HCEC 1CT (cell line): ENCODE results near the gene TBX18.

Experiments
- DNase-seq: peaks from one replicate; pipeline ENCODE4 v3.0.0-alpha.2; 2017

TBX18 gene

DNA sequence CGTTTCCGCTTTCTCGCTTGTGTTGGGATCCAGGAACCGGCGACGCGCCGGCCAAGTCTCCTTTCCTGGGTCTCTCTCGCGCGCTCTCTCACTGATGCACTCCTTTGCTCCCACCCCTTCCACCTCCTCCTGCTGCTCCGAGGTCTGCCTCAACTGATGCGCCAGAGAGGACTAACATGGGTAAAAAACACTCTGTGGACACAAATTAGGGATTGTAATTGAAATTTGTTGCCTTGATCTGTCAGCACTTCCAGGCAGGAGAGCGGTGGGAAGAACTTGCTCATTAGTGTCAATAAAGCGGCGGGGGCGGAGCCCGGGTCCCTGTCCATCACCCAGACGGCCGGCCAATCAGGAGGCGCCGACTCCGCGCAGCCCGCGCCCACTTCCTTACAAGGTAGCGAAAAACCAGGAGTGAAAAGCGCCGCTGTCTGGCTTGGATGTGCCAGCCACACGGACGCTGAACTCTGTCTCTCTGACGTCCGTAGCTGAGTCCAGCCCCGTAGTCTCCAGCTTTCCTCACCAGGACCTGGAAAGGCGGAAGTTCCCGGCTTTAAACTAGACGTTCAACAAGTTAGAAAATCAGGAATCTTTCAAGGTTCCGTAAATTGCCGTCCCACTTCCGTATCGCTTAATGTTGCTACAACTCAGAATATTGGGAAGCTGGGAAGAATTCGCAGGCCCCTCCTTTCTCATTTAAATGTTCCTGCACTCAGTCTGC, at the start of gene TBX18:
TSS of gene TBX18 (minus strand) at position 267 of the 718 bp plus-strand sequence. CDS start 417 bp downstream, outside the sequence.
- DNase-seq: peak; percentile 95

DNA sequence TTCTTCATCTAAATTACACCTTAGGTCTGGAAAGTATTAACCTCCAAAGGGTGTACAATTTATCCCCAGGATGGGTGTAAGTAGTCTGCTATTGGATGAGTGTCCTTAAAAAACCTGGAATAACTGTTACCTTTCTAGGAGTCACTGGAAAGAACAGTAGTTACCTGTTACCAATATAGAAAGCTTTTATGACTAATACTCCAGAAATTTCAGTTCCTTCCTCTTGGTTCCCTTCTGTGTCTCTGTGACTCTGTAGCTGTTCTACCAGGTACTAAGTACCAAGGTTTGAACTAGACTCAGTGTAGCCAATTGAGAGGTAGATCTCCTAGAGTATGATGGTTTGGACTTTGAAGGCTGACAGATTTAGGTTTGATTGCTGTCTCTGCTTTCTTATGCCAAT, 47.0 kb upstream of the TBX18 start:
- no peak for DNase-seq

DNA sequence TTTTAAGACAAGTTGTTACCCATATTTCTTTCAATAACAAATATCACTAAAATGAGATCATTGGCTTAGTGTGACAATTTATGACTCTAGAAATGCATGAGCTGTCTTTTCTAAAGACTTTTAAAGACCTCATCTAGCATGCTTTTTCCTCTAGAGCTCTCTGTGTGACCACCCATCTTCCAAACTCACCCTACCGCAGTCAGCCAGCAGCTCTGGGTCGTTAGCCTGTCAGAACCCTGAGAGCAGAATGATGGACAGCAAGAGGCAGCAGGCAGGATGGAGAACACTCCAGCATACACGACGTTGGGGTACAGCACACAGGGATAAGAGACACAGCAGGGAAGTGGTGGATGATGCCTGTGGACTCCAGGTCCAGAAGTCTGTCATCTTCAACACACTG, 45.1 kb upstream of the TBX18 start:
- DNase-seq: no peak

DNA sequence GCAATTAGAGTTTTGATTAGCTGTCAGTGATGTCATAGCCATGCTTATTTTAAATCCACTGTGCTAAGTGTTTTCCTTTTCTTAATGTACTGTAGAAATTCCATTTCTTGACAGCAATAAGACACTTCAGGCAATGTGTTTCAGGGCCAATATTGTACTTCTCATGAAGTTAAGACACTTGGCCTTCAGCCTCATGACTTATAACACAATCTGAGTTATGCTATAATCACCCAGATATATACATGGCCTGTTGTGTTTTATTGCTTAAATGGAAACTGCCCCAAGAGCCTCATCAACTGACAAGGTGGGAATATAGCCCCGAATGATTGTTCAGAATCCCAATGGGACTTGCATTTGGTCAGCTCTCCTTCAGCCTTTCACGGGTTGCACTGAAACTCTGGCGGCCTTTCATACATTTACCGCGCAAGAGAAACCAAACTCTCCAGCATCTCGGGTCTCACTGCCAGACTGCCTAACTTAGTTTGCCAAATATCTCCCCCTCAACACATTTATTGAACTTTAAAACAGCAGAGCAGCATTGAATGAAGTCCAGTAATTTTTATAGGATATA, 44.2 kb upstream of the TBX18 start:
- no peak for DNase-seq

DNA sequence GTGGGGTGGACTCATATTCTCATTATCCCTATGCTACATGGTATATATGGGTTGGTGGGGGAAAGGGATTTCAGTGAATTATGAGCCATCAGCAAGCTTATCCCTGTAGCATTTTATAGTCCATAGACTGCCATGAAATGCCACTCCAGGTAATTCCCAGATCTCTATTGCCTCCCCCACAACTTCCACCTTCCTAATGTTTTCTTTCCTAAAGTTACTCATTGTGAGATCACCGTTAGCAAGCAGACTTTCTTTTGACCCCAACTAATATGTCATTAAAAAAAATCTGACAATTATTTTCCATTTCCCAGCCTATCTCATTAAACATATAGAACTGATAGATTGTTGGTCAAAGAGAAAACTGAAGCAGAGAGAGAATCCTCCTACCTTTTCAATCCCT, 40.7 kb upstream of the TBX18 start:
- DNase-seq: peak; percentile 35

DNA sequence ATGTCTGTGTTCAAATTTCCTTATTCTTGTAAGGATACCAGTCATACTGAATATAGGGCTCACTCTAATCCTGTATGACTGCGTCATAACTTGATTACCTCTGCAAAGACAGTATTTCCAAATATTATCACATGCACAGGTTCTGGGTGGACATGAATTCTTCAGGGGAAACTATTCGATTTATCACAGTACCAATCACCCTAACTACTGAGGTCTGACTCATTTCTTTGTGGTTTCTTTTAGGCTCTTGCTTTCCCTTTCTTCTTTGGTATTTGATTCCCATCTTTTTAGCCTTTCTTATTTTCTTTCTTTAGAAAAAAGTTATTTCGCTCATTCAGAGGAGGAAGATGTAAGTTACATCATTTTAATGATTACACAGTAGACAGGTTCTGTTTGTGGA, 40.3 kb upstream of the TBX18 start:
- DNase-seq: peak; percentile 79

DNA sequence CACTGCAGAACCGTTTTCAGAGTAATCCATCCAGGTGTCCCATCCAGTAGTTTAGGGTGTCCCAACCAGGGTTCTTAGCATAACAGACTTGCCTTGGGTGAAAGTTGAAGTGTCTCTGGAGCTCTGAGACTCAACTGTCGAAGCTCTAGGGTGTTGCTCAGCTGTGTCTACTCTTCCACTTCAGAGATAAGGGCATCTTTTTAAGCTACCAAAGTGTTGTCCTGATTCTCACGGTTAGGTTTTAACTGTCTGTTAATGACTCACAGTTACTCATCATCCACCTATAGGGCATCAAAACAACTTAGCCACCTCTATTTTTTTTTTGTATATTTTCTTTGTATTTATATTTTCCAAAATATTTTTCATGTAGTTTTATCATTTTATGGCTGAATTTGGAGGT, 36.9 kb upstream of the TBX18 start:
- no peak for DNase-seq

DNA sequence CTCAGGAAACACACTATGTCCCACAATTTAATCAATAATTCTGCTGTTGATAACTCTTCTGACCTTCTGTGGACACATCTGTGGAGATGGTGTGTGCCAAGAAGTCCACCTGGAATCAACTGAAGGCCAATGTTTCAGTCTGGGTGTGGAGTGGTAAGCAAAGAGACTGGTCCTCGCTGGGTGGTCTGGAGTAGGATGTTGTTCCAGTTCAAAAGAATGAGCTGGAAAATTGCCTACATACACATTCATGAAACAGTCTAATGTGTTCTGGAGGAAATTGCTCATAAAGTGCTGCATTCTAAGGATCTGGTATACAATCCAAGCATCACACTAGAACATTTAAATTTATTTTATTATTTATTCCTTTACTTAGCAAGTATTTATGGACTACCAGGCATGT, 33.9 kb upstream of the TBX18 start:
- DNase-seq: peak; percentile 55

DNA sequence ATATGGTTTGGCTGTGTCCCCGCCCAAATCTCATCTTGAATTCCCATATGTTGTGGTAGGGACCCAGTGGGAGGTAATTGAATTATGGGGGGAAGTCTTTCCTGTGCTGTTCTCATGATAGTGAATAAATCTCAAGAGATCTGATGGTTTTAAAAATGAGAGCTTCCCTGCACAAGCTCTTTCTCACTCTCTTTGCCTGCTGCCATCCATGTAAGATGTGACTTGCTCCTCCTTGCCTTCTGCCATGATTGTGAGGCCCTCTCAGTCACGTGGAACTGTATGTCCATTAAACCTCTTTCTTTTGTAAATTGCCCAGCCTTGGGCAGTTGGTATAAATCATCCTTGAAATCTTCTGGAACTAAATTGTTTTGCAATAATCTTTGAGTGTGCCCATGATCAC, 31.9 kb upstream of the TBX18 start:
- DNase-seq: no peak

DNA sequence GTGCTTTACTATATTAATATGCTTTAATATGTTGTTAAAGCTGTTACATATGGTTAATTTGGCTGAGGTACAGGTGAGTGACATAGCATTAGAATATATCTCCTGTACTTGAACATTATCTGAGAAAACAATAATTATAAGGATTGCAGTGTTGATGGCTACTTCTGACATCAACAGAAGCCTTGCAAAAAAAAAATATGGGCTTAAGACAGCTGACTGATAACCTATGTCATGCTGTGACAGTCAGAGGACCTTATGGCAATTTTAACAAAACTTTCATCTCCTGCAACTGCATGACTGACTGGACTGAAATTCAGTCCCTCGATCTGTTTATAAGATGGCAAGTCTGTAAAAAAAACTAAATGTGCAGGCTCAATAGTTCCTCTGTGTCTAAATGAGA, 27.5 kb upstream of the TBX18 start:
- DNase-seq: no peak

DNA sequence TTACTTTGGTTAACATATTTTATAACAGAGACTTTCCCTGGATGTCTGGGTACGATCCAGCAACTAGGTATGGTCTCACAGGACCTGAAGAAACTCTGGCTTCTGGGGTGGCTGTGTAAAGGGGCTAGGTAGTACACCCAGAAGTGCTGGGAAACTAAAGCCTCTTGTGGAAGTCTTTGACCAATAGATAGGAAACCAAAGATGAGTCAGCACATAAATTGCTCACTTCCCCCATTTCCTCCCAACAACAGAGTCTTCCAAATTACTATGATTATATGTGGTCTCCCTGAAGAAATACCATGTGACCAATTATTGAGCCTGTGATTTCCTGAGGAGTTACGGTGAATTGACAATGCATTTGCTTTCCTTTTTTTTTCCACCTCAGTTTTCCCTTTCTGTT, 26.8 kb upstream of the TBX18 start:
- peak; percentile 79 for DNase-seq

DNA sequence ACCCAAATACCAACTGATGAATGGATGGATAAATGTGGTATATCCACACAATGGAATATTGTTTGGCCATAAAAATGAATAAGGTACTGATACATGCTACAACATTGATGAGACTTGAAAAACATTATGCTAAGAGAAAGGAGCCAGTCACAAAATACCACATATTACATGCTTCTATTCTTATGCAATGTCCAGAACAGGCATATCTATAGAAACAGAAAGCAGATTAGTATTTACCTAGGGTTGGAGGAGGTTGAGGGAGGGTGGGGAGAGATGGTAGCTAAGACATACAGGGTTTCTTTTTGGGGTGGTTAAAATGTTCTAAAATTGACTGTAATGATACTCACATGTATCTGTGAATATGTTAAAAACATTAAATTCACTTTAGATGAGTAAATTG, 24.8 kb upstream of the TBX18 start:
- no peak for DNase-seq

DNA sequence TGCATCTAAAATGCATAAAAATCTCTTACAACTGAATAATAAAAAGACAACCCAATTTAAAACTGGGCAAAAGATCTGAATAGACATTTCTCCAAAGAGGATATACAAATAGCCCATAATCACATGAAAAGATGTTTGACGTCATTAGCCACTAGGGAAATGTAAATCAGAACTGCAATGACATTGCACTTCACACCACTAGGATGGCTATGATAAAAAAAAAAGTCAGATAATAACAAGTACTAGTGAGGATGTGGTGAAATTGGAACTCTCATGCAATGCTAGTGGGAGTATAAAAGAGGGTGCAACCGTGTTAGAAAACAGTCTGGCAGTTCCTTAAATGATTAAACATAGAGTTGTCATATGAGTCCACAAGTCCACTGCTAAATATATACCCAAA, 24.3 kb upstream of the TBX18 start:
- DNase-seq: no peak

DNA sequence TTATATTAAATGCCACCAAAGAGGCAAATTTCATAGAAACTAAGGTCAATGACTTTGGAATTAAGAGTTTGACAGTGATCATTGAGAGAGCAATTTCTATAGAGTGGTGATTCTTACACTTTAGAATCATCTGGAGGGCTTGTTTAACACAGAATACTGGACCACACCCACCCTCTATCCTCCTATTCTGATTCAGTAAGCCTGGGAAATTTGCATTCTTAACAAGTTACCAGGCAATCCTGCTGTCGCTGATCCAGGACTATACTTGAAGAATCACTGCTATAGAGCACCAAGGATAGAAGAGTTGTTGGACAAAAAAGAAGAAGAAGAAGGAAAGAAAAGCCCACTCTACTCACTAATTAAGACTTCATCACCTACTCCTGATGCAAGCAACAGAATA, 21.3 kb upstream of the TBX18 start:
- peak; percentile 63 for DNase-seq

DNA sequence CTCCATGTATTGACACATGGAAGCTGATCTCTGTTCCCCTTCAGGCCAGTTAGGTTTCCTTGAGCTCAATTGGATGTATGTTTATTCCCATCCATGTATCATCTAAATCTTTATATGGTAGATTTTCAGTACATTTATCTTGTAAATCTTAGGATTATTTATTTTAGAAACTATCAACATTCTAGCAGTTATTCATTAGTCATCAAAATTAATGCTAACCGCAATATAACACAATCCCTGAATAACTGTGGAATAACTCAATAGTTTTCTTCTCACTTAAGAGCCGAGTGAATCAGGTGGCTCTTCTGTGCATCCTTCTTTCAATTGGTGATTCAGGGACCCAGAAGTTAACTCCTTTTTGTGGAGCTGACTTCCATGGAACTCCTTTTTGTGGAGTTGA, 15.5 kb upstream of the TBX18 start:
- peak; percentile 42 for DNase-seq

DNA sequence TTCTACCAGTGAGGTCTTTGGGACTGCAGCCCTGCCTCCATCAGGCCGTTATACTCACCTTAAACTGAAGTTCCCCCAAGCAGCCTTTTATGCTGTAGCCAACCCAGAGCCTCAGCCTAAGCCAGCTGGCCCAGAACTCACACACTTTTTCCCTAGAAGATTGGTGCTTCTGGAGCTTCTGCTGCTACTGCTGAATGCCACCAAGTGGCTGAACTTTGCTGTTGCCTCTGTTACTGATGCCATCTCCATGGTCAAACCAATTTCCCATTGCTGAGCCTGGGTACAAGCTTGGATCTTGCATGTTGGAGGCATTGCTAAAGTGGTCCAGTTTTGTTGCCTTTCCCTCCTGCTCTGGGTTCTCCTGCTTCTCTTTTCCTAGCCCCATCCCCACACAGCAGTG, 15.0 kb upstream of the TBX18 start:
- DNase-seq: no peak

DNA sequence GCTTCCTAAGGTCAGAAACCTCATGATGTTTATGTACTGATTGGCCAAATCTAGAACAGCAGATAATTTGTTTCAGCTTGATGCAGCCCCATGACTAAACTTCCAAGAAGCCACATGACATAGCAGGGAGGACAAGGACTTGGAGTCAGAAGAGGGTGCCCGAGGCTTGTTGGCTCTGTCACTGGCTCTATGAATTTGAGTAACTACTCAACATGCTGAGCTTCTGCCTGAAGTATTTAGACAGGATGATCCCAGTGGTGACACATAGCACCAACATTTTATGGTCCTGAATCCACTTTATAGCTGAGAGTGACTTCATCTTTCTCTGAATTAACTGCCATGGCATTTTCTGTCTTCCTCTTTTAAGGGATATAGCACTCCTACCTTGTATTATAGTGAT, 13.5 kb upstream of the TBX18 start:
- peak; percentile 68 for DNase-seq

DNA sequence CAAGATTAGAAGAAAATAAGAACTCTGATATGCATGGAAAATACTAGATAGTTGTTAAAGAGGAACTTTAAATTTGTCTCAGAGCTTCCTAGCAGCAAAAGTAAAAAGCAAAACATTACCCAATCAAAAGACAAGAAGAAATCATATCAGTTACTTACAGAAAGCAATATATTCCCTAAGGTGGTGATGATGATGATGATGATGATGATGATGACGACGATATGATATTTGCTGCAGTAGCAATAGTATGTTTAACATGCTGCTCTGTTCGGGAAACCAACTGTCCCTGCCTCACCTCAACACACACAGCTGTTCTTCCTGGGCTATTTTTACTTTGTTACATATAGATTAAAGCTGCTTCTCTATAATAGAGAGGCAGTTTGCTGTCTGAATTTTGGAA, 12.0 kb upstream of the TBX18 start:
- no peak for DNase-seq

DNA sequence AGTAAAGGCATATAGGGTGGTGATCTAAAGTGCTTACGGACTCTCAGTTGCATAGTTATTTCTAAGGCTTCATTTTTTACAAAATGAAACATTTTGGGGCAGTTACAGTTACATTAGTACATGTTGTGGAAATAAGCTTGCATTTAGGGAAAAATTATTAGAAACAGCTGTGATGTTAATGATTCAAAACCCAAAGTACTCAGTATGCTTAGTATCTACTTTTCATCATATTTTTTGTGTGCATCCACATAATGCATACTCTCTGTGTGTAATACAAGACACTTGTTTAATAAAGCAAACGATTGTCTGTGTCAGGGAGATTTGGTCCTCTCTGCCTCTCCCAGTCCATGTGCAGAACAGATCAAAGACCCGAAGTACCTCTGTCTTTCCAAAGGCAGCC, 11.4 kb upstream of the TBX18 start:
- DNase-seq: no peak

DNA sequence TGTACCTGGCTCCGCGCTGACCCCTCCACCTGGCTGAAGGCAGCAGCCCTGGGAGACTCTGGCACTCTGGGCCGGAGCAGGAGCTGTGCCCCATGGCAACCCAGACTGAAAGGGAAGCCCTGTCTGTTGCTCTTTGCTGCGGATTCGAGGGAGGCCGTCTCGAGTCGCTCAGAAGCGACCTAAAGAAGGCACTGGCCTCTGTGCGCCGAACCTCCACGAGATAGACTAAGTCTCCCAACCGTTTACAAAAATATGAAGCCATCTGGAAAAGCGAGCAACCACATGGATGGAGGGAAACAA, 10.5 kb upstream of the TBX18 start:
- no peak for DNase-seq

DNA sequence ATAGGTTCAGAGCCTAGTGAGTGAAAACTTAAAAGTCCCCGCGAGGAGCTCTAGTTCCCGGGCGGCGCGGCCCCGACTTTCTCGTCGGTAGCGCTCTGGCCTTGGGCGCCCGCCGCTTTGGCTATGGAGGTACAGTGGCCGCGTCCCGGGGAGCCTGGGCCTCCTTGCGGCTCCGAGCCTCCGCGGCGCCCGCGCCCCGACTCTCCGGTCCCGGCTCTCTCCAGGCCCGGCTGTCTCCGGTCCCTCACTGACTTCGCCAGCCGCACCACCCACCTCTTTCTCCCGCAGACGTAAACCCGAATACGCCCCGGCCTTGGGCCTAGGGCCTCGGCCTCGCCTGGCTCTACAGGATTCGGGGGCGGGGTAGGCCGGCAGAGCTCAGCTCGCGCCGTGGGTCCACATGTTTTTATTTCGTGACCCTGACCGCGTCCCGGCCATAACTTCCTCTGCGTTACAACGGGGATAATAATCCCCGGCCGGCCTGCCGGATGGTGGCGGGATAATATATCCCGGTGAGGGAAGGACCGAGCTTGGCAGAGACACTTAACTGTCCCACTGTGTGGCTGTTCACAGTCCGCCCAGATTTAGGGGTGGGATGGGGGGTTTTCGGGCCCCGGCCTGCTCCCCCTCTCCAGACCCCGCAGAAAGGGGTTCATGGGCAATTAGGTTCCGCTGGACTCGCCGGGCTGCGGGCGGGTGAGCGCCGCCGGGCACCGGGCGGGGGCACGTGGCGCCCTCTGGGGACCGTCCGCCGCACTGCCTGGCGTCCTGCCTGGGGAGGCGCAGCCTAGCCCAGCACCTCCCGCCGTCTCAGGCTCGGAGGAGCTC, 10.0 kb upstream of the TBX18 start:
- no peak for DNase-seq

DNA sequence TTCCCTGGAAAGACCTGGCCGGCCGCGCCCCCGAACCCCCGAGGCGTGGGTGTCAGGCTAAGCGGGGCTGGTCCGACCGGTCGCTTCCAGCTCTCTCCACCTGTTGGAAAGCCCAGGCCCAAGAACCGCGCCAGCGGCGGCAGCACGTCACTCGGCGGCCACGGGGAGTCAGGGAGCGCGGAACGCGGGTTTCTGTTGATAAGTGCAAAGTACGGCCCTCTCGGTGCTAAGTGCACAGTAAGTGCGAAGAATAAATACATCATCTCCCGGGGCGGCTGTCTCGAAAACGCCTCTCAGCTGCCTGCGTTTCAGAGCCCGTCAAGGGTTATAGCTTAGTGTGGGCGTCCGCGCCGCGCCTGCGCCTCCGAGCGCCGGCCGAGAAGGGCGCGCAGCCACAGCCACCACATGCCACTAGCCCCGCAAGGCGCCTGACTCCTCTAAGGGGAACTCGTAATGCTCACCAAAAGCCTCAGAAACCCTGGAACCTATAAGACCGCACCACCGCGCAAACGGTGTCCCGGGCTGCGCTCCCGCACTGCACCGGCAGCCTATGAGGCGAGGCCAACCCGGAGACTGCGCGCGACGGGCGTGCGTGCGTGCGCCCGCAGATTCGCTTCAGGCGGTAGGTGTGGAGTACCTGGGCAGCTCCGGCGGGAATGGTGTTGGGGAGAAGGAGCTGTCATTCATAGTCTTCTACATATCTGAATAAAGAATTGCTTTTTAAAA, 9.2 kb upstream of the TBX18 start:
- DNase-seq: no peak

DNA sequence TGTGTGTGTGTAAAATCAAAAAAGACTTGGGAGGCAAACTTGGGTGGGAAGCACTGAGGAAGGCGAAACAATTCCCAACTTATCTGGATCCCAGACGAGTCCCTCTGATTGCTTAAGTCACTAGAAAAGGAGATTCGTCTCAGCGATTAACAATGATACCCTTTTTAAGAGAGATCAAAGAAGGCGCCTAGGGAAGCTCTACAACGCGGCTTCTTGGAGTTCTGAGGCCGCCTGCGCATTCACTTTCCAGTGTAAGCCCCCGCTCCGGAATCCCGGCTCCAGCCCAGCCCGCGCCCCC, 8.7 kb upstream of the TBX18 start:
- DNase-seq: no peak
